AG10803 (cell line): ENCODE results near the gene DPCD.

ENCODE experiments used
- DNase-seq: peaks from one replicate; pipeline ENCODE4 v3.0.0; 2010; ENCODE audit warnings: low read depth
- H3K4me3 ChIP-seq: 2 replicates; pipeline ENCODE4 v1.5.1; 2011; ENCODE audit warnings: mild to moderate bottlenecking, low read length, control low read depth
- CTCF ChIP-seq: conservative IDR thresholded peaks from 2 replicates; pipeline ENCODE4 v1.5.1; 2011; ENCODE audit warnings: mild to moderate bottlenecking, low read length, control low read depth, inconsistent platforms

DPCD gene

GRCh38 chr10:101568054-101568745, 19.9 kb upstream of the DPCD start:
- DNase-seq: no peak
- no peak for TF ChIP-seq CTCF
- H3K4me3 ChIP-seq: no peak overlapping the region

DNA sequence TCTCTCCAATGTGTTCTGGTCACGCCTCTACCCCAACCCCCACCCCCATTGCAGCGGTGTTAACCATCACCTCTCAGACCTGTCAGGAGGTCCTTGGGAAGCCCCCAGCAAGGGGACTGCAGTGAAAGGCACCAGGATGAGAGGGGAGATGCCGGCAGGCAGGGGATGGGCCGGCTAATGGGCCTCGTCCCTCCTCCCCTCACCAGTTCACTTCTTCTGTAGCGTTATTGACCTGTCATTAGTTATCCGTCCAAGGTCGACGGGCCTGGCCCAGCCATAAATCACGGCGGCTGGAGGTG, 18.8 kb upstream of the DPCD start:
- TF ChIP-seq CTCF: no peak
- no peak for DNase-seq

GRCh38 chr10:101569622-101570427, 18.3 kb upstream of the DPCD start:
- H3K4me3 ChIP-seq: peak overlapping the region; percentile 70
- DNase-seq: peak; percentile 49
- TF ChIP-seq CTCF: peak; percentile 43

More for the DNA sequence above, 18.8 kb upstream of the DPCD start:
- H3K4me3 ChIP-seq: no peak overlapping the region

GRCh38 chr10:101570428-101571270, 17.5 kb upstream of the DPCD start:
- peak; percentile 11 for DNase-seq
- peak overlapping the region; percentile 63 for H3K4me3 ChIP-seq

GRCh38 chr10:101571271-101571925, 16.7 kb upstream of the DPCD start:
- H3K4me3 ChIP-seq: no peak overlapping the region
- no peak for DNase-seq
- TF ChIP-seq CTCF: no peak

More at GRCh38 chr10:101570428-101571270, 17.5 kb upstream of the DPCD start:
- no peak for TF ChIP-seq CTCF

DNA sequence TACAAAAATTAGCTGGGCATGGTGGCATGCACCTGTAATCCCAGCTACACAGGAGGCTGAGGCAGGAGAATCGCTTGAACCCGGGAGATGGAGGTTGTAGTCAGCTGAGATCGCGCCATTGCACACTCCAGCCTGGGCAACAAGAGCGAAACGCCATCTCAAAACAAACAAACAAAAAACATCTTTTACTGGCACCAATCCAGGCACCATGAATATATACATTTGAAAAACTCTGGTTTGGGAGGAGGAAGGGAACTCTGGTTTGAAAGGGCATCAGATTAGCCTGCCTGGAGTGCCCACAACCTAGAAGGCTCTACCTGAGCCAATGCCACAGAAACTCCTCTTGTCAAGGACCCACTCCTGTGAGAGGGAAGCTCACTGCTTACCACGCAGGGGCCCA, 16.0 kb upstream of the DPCD start:
- H3K4me3 ChIP-seq: no peak overlapping the region
- no peak for TF ChIP-seq CTCF

More for the DNA sequence above, 16.0 kb upstream of the DPCD start:
- DNase-seq: no peak
